Retina (tissue), 1 donor: Measurements from ENCODE around the gene SLC23A2.

ENCODE experiments used
- DNase-seq: peaks from one replicate; pipeline ENCODE4 v3.0.0-alpha.2; 2016

SLC23A2 gene

DNA sequence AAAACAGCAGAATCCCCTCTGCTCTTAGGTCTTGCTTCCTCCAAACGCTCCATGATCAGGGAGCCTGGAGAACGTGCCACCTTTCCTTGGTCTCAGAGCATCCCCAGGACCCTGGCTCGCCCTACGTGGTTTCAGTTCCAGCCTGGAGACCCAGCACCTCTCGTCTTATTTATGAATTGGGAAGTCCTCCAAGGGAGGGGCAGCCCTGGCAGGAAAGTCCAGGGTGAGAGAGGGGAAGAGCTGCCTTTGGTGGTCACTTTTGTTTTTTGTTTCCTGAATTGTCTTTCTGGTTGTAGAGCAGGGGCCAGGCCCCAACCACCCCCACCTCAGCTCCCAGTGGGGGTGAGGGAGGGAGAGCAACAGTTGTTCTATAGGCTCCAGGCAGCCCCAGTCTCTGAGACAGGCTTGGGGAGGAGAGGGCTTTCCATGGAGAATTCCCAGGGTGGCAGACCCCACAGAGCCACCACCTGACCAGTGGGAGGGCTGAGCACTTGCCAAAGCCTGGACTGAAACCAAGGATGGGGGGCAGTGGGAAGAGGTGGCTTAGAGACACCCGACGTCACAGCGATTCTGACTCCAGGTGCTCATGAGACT is 190.8 kb downstream of the SLC23A2 start:
- DNase-seq, result no peak

DNA sequence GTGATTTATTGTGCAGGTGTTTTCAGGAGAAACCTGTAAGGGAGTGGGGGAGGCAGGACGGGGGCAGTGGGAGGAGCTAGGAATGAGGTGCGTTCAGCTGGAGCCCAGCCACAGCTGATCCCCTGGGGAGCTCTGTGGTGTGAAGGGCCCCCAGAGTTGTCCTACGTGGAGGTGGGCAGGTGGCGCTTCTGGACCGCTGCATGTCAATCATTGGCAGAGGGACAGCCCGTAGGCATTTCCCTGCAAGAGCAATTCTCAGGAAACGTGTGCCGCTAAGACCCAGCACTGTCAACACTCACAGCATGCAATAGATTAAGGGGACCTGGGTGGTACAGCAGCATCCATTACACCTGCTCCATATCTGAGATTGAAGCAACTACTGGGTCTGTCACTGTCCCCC is 191.6 kb downstream of the SLC23A2 start:
- no peak for DNase-seq

DNA sequence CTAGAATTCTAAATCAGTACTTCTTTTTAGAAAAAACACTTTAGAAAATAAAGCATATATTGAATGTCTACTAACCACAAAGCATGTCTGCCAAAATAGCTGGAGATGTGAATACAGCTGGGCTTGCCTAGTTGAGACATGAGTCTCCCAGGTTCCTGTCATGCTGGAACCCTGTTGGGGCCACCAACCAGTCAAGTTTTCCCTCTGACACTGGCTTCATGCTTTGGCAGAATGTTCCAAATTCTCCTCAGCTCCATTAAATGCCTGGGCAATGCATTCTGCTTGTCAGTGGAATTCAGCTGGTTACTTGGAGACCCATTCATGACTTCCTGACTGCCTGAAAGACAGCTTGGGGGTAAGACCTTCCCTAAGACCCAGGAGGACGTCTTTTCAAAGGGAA is 192.4 kb downstream of the SLC23A2 start:
- no peak for DNase-seq

DNA sequence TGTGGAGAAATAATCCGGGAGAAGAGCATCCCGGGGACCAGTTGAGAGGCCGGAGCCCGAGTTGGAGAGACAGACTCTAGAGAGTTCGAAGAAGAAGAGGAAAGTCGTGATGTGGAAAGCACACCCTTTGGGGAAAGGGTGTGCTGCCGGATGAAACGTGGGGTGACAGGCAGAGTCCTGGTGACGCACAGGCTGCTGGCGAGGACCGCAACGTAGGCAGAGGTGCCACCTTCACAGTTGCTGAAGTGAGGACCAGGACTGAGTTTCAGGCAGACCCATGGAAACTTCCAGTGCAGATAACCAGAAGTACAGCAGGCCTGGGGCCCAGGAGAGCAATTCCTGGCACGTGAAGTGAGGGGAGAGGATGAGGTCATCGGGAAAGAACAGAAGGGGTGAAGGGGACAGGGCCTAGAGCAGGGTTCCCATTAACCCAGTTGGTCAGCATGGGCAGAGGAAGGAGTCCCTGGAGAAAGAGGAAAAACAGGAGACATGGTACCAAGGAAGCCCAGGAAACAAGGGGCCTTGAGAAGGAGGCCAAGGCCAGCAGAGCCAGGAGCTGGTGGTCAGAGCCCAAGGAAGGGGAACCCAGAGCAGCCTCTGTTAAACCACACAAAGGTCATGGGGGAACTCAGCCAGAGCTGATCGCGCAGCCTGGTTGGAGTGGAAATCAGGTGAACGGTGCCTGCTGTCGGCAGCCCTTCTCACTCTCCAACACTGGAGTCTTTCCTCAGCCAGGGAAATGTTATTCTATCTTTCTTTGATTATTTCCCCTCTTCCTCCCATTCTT is 195.5 kb downstream of the SLC23A2 start:
- DNase-seq, result no peak

DNA sequence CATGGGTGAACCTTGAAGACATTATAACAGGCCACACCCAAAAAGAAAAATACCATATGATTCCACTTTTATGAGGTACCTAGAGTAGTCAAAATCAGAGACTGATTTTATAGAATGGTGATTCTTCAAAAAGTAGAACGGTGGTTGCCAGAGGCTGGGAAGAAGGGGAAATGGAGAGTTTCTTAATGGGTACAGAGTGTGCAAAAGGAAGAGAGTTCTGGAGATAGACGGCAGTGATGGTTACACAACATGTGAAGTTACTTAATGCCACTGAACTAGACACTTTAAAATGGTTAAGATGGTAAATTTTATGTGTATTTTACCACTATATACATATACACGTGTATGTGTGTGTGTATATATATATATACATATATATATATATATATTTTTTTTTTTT is 198.8 kb downstream of the SLC23A2 start:
- DNase-seq, result no peak
